Astrocyte (in vitro differentiated cells and primary cell): ENCODE results near the gene ZFPM1.

Experiments used
- EZH2 ChIP-seq: IDR thresholded peaks from 2 replicates; pipeline ENCODE4 v1.6.1; 2012; ENCODE audit warnings: mild to moderate bottlenecking, low read length, inconsistent platforms; ENCODE audit not compliant: insufficient read depth
- TF ChIP-seq, protein P1 (sequence below): IDR thresholded peaks from 2 replicates; pipeline ENCODE4 v1.5.1; 2011; ENCODE audit warnings: low read depth, mild to moderate bottlenecking, inconsistent platforms, low read length, moderate library complexity; ENCODE audit not compliant: insufficient read depth

DNA sequence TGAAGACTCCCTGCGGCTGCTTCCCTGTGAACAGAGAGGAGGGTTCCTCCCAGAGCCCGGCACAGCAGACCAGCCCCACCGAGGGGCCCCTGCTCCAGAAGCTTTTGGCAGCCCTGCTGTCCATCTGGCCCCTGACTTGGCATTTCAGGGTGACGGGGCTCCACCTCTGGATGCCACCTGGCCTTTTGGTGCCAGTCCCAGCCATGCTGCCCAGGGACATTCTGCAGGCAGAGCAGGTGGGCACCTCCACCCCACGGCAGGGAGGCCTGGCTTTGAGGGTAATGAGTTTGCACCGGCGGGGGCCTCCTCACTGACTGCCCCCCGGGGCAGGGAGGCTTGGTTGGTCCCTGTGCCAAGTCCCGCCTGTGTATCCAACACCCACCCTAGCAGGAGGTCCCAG is 20.3 kb upstream of the ZFPM1 start:
- TF ChIP-seq, protein P1, sequence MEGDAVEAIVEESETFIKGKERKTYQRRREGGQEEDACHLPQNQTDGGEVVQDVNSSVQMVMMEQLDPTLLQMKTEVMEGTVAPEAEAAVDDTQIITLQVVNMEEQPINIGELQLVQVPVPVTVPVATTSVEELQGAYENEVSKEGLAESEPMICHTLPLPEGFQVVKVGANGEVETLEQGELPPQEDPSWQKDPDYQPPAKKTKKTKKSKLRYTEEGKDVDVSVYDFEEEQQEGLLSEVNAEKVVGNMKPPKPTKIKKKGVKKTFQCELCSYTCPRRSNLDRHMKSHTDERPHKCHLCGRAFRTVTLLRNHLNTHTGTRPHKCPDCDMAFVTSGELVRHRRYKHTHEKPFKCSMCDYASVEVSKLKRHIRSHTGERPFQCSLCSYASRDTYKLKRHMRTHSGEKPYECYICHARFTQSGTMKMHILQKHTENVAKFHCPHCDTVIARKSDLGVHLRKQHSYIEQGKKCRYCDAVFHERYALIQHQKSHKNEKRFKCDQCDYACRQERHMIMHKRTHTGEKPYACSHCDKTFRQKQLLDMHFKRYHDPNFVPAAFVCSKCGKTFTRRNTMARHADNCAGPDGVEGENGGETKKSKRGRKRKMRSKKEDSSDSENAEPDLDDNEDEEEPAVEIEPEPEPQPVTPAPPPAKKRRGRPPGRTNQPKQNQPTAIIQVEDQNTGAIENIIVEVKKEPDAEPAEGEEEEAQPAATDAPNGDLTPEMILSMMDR, result no peak
- no peak for TF ChIP-seq EZH2
